ENCODE results near the gene KLHL22.
"Not testable (repeated sequence)": the region's sequence is repeated elsewhere in the genome, so short reads cannot be mapped to it uniquely, and the experiment has no call there.

Gene KLHL22

DNA sequence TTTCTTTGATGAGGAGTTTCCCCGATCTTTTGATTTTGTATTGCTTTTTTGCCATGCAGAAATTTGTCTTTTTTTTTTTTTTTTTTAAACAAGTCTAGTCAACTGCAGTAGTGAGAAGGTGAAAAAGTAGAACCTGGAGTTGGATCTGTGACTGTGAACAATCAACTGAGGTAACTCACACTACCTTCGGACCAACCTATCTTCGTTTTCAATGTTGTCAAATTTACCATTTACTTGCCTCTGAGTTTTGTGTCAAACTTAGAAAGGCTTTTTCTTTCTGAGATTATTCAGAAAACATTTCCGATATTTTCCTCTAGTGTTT, 20.5 kb downstream of the KLHL22 start:
- no peak for DNase-seq (ENCODE audit: low spot score)
- in situ Hi-C loops (cut with MboI; ENCODE audit: low pct_unique_long_range_greater_than_20kb, low sequenced_read_pairs, unreplicated experiment): no loop called here
- no peak for TF ChIP-seq CTCF (IDR thresholded peaks at IDR 0.05; ENCODE audit: extremely low read depth, insufficient read depth, missing control alignments)

DNA sequence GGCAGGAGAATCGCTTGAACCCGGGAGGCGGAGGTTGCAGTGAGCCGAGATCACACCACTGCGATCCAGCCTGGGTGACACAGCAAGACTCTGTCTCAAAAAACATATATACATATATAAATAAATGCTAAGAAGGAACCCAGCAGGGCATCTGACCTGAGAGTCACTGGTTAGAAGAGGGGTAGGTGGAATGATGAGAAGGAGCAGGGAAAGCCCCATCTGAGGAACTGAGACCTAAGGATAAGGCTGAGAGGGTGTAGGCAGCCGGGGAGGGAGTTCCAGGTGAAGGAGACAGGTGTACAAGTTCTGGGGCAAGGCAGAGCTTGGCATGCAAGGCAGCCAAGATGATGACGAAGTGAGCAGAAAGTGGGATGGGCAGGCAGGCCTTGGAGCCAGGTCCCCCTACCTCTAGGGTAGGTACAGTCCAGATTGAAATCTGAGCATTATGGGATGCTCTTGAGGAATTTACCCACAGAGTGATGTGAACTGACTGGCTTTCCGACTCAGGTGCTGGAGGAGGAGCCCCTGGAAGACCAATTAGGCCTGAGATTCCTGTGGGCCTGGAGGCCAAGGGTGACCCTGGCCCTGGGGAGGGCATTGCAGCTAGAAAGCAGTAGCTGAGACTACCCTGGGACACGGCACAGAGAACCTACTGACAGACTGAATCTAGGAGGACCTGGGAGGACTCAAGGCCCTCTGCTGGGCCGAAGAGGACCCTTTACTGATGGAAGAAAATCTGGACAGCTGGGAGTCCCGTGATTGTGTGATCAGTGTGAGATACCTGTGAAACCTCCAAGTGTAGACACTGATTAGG, 22.8 kb downstream of the KLHL22 start:
- in situ Hi-C loops (cut with MboI; ENCODE audit: low pct_unique_long_range_greater_than_20kb, low sequenced_read_pairs, unreplicated experiment): no loop called here
- DNase-seq (ENCODE audit: low spot score): no peak
- TF ChIP-seq CTCF (IDR thresholded peaks at IDR 0.05; ENCODE audit: extremely low read depth, insufficient read depth, missing control alignments): no peak

- in situ Hi-C loops (cut with MboI; ENCODE audit: low pct_unique_long_range_greater_than_20kb, low sequenced_read_pairs, unreplicated experiment): no loop called here
- no peak for DNase-seq (ENCODE audit: low spot score)
- TF ChIP-seq CTCF (IDR thresholded peaks at IDR 0.05; ENCODE audit: extremely low read depth, insufficient read depth, missing control alignments): no peak
These were observed 24.3 kb downstream of the KLHL22 start for GRCh38 chr22:20471126-20471833.

DNA sequence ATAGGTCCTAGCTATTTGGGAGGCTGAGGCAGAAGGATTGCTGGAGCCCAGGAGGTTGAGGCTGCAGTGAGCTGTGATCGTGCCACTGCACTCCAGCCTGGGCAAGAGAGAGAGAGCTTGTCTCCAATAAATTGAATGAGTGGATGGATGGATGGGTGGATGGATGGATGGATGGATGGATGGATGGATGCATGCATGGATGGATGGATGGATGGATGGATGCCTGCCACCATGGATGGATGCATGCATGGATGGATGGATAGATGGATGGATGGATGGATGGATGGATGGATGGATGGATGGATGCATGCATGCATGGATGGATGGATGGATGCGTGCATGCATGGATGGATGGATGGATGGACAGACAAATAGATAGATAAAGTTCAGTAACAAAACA, 25.1 kb downstream of the KLHL22 start:
- in situ Hi-C loops (cut with MboI; ENCODE audit: low pct_unique_long_range_greater_than_20kb, low sequenced_read_pairs, unreplicated experiment); DNase-seq (ENCODE audit: low spot score): not testable (repeated sequence)

DNA sequence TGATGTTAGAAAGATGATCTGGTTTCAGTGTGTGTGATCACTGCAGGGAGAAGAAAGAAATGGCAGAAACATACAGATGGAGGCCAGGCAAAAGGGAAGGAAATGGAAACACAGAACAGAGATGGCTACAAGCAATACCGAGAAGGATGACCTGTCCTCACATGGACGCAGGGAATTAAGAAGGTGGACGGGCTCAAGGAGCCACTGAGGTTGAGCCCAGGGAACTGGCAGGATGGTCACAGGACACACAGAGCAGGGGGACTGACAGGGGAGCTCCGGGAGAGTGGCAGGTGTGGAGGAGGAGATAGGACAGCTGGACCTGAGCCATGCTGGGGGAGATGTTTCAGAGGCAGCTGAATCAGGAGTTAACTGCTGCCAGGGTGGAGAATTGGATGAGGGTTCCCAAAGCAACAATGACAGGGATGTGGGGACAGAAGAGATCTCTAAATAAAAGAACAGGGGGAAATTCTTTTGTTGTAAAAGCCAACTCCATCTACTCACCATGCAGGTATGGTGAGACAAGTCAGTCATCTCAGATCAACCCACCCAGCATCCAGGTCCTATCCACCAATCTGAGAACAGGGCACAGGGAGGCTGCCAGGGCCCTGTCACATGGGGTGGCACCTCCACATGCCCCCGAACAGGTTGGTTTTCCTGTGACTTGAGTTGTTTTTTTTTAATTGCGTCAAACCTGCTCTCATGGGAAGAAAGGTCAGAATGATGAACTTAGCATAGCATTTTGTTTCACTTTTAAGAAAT, 26.3 kb downstream of the KLHL22 start:
- TF ChIP-seq CTCF (IDR thresholded peaks at IDR 0.05; ENCODE audit: extremely low read depth, insufficient read depth, missing control alignments): no peak
- DNase-seq (ENCODE audit: low spot score): no peak

DNA sequence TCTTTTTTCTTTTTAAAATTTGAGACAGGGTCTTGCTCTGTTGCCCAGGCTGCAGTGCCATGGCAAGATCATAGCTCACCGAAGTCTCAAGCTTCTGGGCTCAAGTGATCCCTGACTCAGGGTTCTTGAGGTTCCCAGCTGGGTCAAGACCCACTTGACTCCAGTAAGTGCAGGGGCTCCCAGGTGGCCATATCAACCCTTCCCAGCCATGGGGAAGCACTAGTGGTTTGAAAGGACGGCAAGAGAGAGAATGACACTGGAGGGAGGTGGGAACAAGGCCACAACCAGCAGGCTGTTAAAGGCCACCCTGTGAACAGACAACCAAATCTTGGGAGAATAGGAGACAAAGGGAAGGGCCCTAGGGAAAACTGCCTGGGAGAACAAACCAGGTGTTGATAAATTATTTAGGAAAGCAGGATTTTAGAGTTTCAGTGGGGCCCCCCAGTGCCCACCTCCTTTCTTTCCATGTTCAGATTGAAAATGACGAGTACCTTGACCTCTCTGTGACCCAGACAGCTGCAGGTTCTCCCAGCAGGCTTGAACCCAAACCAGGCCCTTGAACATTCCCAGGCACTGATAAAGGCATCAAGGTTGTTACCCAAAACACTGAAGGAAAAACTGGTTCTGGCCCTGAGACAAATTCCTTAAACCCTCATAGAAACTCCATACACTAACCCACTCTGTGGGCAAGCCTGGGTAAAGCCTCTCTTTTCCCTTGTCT, 28.8 kb downstream of the KLHL22 start:
- DNase-seq (ENCODE audit: low spot score): no peak
- in situ Hi-C loops (cut with MboI; ENCODE audit: low pct_unique_long_range_greater_than_20kb, low sequenced_read_pairs, unreplicated experiment): no loop called here
- no peak for TF ChIP-seq CTCF (IDR thresholded peaks at IDR 0.05; ENCODE audit: extremely low read depth, insufficient read depth, missing control alignments)

More for the DNA sequence above, 26.3 kb downstream of the KLHL22 start:
- in situ Hi-C loops (cut with MboI; ENCODE audit: low pct_unique_long_range_greater_than_20kb, low sequenced_read_pairs, unreplicated experiment): no loop called here

Measured in GM13977 (cell line).